GM13976 (cell line): ENCODE data around the gene MSL2.
A peak's percentile ranks its signal among the peaks of the same experiment; 100 is the strongest.

Source experiments
- DNase-seq: peaks from one replicate; pipeline ENCODE4 v3.0.0; 2012; ENCODE audit warnings: low spot score
- CTCF ChIP-seq: IDR thresholded peaks from 2 replicates; pipeline ENCODE4 v1.5.1; 2012; ENCODE audit warnings: borderline replicate concordance, mild to moderate bottlenecking; ENCODE audit not compliant: insufficient read depth; ENCODE audit errors: extremely low read depth, missing control alignments, control extremely low read depth
- in situ Hi-C: fragments of 300-500 bp; cut with MboI; formaldehyde crosslinking; loops from one replicate; pipeline ENCODE4 v1.12.0; 2022; ENCODE audit warnings: low sequenced_read_pairs, mixed read lengths, inconsistent platforms; ENCODE audit not compliant: unreplicated experiment

The MSL2 gene

GRCh38 chr3:136109499-136109898, 86.6 kb downstream of the MSL2 start:
- TF ChIP-seq CTCF: no peak
- DNase-seq: peak; percentile 43
- in situ Hi-C loops: no loop called here

GRCh38 chr3:136106101-136106500, 90.0 kb downstream of the MSL2 start:
- in situ Hi-C loops: no loop called here
- DNase-seq: no peak

GRCh38 chr3:136105044-136105443, 91.1 kb downstream of the MSL2 start:
- no peak for TF ChIP-seq CTCF

More at GRCh38 chr3:136106101-136106500, 90.0 kb downstream of the MSL2 start:
- no peak for TF ChIP-seq CTCF

More at GRCh38 chr3:136105044-136105443, 91.1 kb downstream of the MSL2 start:
- in situ Hi-C loops: no loop called here
- no peak for DNase-seq
